Measurements from ENCODE around the gene GLI1. TPM values are rescaled to one million over a fixed set of nuclear protein-coding genes. Genes with fewer than 3 reads are reported as not detected.
"Not testable (repeated sequence)": the region's sequence is repeated elsewhere in the genome, so short reads cannot be mapped to it uniquely, and the experiment has no call there.

The GLI1 gene
- total RNA-seq, 2 donors from 2014 or later: 1.7 to 13.0 TPM

DNA sequence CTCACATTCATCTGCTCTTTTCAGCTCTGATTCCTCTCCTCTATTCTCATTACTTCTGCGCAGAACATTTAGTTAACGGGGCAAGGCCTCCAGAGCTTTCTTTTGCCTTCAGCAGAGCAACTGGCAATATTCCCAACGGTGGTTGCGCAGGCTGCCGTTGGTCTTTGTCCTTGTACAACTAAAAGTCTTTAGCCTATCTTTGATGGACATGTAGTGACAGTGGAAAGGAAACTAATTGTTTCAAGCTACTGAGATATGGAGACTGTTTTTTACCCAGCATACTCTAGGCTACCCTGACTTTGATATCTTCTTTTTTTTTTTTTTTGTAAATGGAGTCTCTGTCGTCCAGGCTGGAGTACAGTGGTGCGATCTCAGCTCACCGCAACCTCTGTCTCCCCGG, 41.3 kb upstream of the GLI1 start:
- DNase-seq (ENCODE audit: low spot score) (no peak), ATAC-seq (ENCODE audit: insufficient number of reproducible peaks, low FRiP score, low read depth) (no peak)
- TF ChIP-seq, protein P1, sequence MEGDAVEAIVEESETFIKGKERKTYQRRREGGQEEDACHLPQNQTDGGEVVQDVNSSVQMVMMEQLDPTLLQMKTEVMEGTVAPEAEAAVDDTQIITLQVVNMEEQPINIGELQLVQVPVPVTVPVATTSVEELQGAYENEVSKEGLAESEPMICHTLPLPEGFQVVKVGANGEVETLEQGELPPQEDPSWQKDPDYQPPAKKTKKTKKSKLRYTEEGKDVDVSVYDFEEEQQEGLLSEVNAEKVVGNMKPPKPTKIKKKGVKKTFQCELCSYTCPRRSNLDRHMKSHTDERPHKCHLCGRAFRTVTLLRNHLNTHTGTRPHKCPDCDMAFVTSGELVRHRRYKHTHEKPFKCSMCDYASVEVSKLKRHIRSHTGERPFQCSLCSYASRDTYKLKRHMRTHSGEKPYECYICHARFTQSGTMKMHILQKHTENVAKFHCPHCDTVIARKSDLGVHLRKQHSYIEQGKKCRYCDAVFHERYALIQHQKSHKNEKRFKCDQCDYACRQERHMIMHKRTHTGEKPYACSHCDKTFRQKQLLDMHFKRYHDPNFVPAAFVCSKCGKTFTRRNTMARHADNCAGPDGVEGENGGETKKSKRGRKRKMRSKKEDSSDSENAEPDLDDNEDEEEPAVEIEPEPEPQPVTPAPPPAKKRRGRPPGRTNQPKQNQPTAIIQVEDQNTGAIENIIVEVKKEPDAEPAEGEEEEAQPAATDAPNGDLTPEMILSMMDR (IDR thresholded peaks at IDR 0.05): no peak
- Histone ChIP-seq H3K27me3 (replicated peaks; ENCODE audit: insufficient read depth) (no peaks in the 10 kb centered on the region), H3K4me3 (no peak overlapping the region), H3K4me1 (ENCODE audit: control insufficient read depth in 1 of 2, low read depth in 2 of 2) (peaks cover 23% of the 10 kb centered on the region in 2 donors), H3K9me3 (no peaks in the 10 kb centered on the region), H3K36me3 (no peaks in the 10 kb centered on the region), H3K27ac (no peak overlapping the region)

DNA sequence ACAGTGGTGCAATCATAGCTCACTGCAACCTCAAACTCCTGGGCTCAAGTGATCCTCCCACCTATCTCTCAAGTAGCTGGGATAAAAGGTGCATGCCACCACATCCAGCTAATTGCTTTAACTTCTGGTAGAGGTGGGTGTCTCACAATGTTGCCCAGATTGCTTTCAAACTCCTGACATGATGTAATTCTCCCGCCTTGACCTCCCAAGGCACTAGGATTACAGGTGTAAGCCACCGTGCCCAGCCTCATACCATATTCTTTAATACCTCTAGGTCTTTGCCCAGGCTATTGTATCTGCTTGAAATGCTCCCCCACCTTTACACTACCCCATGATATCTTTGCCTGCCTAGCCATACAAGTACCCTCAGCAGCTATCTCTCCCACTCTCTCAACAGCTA, 40.1 kb upstream of the GLI1 start:
- Histone ChIP-seq H3K4me3 (no peak overlapping the region), H3K27me3 (replicated peaks; ENCODE audit: insufficient read depth) (no peaks in the 10 kb centered on the region), H3K4me1 (ENCODE audit: control insufficient read depth in 1 of 2, low read depth in 2 of 2) (peaks cover 23% of the 10 kb centered on the region in 2 donors), H3K27ac (no peak overlapping the region), H3K9me3 (no peaks in the 10 kb centered on the region), H3K36me3 (no peaks in the 10 kb centered on the region)
- TF ChIP-seq, protein P1 (IDR thresholded peaks at IDR 0.05): no peak
- ATAC-seq (ENCODE audit: insufficient number of reproducible peaks, low FRiP score, low read depth) (no peak), DNase-seq (ENCODE audit: low spot score) (no peak)

DNA sequence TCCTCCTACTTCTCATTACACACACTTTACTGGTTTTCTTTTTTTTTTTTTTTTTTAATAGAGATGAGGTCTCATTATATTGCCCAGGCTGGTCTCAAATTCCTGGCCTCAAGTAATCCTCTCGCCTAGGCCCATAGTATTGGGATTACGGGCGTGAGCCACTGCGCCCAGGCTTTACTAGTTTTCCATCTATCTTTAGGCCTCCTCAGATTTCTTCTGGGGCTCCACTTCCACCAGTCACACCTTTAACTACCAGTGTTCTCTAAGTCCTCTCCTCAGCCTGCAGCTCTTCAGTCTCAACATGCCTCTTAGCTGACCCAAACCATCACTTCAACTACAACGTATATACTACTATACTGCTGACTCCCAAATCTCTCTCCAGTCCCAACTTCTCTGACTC, 39.1 kb upstream of the GLI1 start:
- Histone ChIP-seq H3K4me3 (no peak overlapping the region), H3K9me3 (no peaks in the 10 kb centered on the region), H3K27ac (no peak overlapping the region), H3K36me3 (no peaks in the 10 kb centered on the region), H3K27me3 (replicated peaks; ENCODE audit: insufficient read depth) (no peaks in the 10 kb centered on the region), H3K4me1 (ENCODE audit: control insufficient read depth in 1 of 2, low read depth in 2 of 2) (peaks cover 18 to 23% of the 10 kb centered on the region in 2 donors)
- TF ChIP-seq, protein P1 (IDR thresholded peaks at IDR 0.05): no peak
- ATAC-seq (ENCODE audit: insufficient number of reproducible peaks, low FRiP score, low read depth): no peak
- no peak for DNase-seq (ENCODE audit: low spot score)

DNA sequence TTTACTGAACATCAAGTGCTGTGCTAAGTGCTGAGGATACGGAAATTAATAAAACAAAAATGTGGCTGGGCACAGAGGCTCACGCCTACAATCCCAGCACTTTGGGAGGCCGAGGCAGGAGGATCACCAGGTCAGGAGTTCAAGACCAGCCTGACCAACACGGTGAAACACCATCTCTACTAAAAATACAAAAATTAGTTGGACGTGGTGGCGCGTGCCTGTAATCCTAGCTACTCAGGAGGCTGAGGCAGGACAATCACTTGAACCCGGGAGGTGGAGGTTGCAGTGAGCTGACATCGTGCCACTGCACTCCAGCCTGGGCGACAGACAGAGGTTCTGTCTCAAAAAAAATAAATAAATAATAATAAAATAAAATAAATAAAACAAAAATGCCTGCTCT, 32.6 kb upstream of the GLI1 start:
- H3K27ac ChIP-seq; DNase-seq (ENCODE audit: low spot score): not testable (repeated sequence)

DNA sequence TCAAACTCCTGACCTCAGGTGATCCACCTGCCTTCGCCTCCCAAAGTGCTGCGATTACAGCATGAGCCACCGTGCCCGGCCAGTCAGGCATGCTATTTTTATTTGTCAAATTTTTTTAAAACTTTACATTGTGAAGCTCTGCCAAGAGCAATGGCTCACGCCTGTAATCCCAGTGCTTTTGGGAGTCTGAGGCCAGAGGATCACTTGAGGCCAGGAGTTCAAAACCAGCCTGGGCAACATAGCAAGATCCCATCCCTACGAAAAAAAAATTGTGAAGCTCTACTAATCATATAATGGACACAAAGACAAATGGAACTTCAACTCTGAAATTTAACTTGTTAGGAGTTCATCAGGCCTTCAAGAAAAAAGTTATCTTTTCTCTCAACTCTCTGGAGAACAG, 30.6 kb upstream of the GLI1 start:
- H3K4me1 ChIP-seq (ENCODE audit: control insufficient read depth in 1 of 2, low read depth in 2 of 2): peaks cover 3 to 14% of the 10 kb centered on the region in 2 donors
- no peaks in the 10 kb centered on the region for H3K9me3 ChIP-seq
- no peak overlapping the region for H3K4me3 ChIP-seq
- no peaks in the 10 kb centered on the region for H3K27me3 ChIP-seq (replicated peaks; ENCODE audit: insufficient read depth)
- no peaks in the 10 kb centered on the region for H3K36me3 ChIP-seq
- peak overlapping the region in 1 of 2 donors; percentile 91 for H3K27ac ChIP-seq
- TF ChIP-seq, protein P1 (IDR thresholded peaks at IDR 0.05): no peak
- DNase-seq (ENCODE audit: low spot score): no peak
- ATAC-seq (ENCODE audit: insufficient number of reproducible peaks, low FRiP score, low read depth): no peak

More for the DNA sequence above, 32.6 kb upstream of the GLI1 start:
- H3K4me1 ChIP-seq (ENCODE audit: control insufficient read depth in 1 of 2, low read depth in 2 of 2): peaks cover 3 to 14% of the 10 kb centered on the region in 2 donors
- H3K9me3 ChIP-seq; ATAC-seq (ENCODE audit: insufficient number of reproducible peaks, low FRiP score, low read depth); H3K36me3 ChIP-seq; H3K27me3 ChIP-seq (replicated peaks; ENCODE audit: insufficient read depth); H3K4me3 ChIP-seq: not testable (repeated sequence)

DNA sequence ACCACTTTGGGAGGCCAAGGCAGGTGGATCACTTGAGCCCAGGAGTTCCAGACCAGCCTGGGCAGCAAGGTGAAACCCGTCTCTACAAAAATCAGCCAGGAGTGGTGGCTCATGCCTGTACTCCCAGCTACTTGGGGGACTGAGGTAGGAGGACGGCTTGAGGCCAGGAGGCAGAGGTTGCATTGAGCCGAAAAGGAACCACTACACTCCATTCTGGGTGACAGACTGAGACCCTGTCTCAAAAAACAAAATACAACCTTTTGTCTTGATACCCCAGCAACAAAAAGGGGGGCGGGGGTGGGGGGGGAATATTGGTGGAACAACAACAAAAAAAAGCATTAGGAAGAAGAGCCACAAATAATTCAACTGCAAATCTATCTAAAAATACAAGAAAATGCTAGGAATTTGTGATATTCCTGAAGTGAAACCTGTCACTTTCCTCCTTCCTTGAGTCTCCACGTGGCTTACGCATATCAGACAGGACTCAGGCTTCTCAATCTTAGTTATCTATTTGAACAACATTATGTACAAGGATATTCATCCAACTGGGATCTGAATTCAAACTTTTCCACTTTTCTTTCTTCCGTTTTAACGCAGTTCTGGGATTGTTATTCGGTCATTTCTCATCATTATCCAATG, 30.0 kb upstream of the GLI1 start:
- TF ChIP-seq, protein P1 (IDR thresholded peaks at IDR 0.05): no peak
- ATAC-seq (ENCODE audit: insufficient number of reproducible peaks, low FRiP score, low read depth): no peak
- no peak for DNase-seq (ENCODE audit: low spot score)

More for the DNA sequence above, 30.0 kb upstream of the GLI1 start:
- peak overlapping the region; percentile 91 for H3K27ac ChIP-seq
- peaks cover 3 to 14% of the 10 kb centered on the region in 2 donors for H3K4me1 ChIP-seq (ENCODE audit: control insufficient read depth in 1 of 2, low read depth in 2 of 2)
- no peaks in the 10 kb centered on the region for H3K36me3 ChIP-seq
- no peaks in the 10 kb centered on the region for H3K27me3 ChIP-seq (replicated peaks; ENCODE audit: insufficient read depth)
- peak overlapping the region; percentile 78 for H3K4me3 ChIP-seq
- H3K9me3 ChIP-seq: no peaks in the 10 kb centered on the region

Data from thoracic aorta (tissue), 2 donors.